ENCODE data around the gene STK17A.

The STK17A gene

GRCh38 chr7:43602256-43602655 is 19.3 kb downstream of the STK17A start:
- TF ChIP-seq CTCF (conservative IDR thresholded peaks at IDR 0.05), result no peak
- no peak overlapping the region for H3K27ac ChIP-seq

- no peak overlapping the region for H3K27ac ChIP-seq
- TF ChIP-seq CTCF (conservative IDR thresholded peaks at IDR 0.05), result no peak
Measured at GRCh38 chr7:43604251-43604650, 21.3 kb downstream of the STK17A start.

GRCh38 chr7:43609097-43609496 is 26.2 kb downstream of the STK17A start:
- TF ChIP-seq CTCF (conservative IDR thresholded peaks at IDR 0.05), result no peak
- no peak overlapping the region for H3K27ac ChIP-seq

DNA sequence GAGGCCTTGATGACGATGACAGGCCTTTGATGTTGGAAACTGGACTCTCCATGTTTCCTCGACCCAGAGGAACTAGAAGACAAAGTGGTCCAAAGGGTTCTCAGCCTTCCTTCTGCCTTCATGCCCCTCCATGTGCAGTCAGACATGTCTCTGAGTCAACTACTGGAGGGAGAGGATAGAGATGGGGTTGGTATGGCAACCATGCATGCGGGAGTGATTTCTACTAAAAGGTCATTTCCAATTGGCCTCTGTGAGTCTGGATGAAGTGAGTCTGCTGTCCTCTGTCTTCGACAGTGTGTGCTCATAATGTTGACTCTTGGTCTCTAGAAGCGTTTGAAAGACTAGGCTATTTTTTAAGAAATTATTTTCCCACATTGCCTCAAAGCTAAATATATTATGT is 29.2 kb downstream of the STK17A start:
- TF ChIP-seq CTCF (conservative IDR thresholded peaks at IDR 0.05), result no peak
- no peak overlapping the region for H3K27ac ChIP-seq

- H3K27ac ChIP-seq, result no peak overlapping the region
- no peak for TF ChIP-seq CTCF (conservative IDR thresholded peaks at IDR 0.05)
Measured at GRCh38 chr7:43612599-43613589, 30.0 kb downstream of the STK17A start.

DNA sequence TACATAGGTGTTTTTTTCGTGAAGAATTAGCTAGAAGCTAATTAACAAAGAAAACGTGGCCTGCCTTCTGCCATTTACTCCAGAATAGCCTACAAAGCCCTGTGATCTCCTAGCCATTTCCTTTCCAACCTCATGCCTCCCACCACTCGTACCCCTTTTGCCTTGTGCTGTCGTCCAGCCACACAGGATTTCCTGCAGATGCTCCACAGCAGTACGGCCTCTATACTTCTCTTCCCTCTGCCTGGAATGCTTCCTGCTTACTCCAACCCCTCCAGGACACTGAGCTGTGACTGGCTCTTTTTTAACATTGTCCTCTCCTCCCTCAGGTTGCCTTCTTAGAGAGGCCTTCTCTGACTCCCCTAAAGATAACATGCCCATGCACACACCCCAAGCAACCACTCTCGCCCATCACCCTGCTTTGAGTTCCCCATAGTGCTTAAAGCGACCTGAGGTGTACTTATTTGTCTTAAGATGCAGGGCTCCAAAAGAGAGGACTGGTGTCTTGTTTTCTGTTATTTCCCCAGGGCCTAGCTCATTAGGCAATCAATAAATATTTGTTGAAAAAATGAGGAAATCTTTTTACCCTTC is 32.7 kb downstream of the STK17A start:
- no peak for TF ChIP-seq CTCF (conservative IDR thresholded peaks at IDR 0.05)
- H3K27ac ChIP-seq, result no peak overlapping the region

DNA sequence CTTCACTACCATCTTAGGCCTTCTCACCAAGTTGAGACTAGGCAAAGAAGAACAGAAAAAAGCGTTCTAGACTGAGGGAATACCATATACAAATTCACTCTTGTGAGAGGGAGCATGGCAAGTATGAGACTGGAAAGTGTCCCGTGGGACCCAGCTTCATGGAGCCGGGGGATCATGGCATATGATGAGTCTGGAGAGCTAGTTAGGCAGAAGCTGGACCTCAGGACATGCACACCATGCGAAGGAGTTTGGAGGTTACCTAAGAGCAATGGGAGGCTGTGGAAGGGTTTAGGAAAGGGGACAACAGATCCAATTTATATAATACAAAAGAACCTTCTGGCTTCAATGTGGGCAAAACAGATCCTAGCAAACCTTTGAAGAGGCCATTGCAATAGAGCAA is 34.1 kb downstream of the STK17A start:
- TF ChIP-seq CTCF (conservative IDR thresholded peaks at IDR 0.05), result no peak
- no peak overlapping the region for H3K27ac ChIP-seq

Data from VCaP (cell line).